Loucy (cell line): ENCODE measurements around the gene B4GALNT4.
"Not testable (repeated sequence)": the region's sequence is repeated elsewhere in the genome, so short reads cannot be mapped to it uniquely, and the experiment has no call there.

Experiments used
- H2AFZ ChIP-seq: fragments of 200-600 bp; sonication (generic); 2 replicates; pipeline ENCODE4 v1.6.0; 2016; ENCODE audit warnings: antibody characterized with exemption, mild to moderate bottlenecking, low read length, moderate library complexity
- H3F3A ChIP-seq: fragments of 200-600 bp; 2 replicates; pipeline ENCODE4 v1.6.0; 2016; ENCODE audit warnings: antibody characterized with exemption, low read depth, mild to moderate bottlenecking
- H3K27me3 ChIP-seq: fragments of 200-600 bp; sonication (generic); 2 replicates; pipeline ENCODE4 v1.6.1; 2014; ENCODE audit warnings: low read length, mild to moderate bottlenecking; ENCODE audit not compliant: insufficient read depth, poor library complexity, severe bottlenecking
- H3K36me3 ChIP-seq: fragments of 200-600 bp; sonication (generic); 2 replicates; pipeline ENCODE4 v1.6.1; 2016; ENCODE audit warnings: low read length; ENCODE audit not compliant: insufficient read depth
- H3K4me1 ChIP-seq: fragments of 200-600 bp; sonication (generic); 2 replicates; pipeline ENCODE4 v1.5.1; 2014; ENCODE audit warnings: low read length, mild to moderate bottlenecking; ENCODE audit not compliant: insufficient read depth, poor library complexity, severe bottlenecking
- H3K4me2 ChIP-seq: fragments of 200-600 bp; sonication (generic); 2 replicates; pipeline ENCODE4 v1.6.0; 2014; ENCODE audit warnings: antibody characterized with exemption, low read length, low read depth, mild to moderate bottlenecking; ENCODE audit not compliant: poor library complexity, severe bottlenecking
- H3K4me3 ChIP-seq: fragments of 200-600 bp; sonication (generic); 2 replicates; pipeline ENCODE4 v1.5.1; 2014; ENCODE audit warnings: low read length, mild to moderate bottlenecking, mixed read lengths; ENCODE audit not compliant: poor library complexity, severe bottlenecking
- H3K79me2 ChIP-seq: fragments of 200-600 bp; sonication (generic); 2 replicates; pipeline ENCODE4 v1.6.1; 2014; ENCODE audit warnings: low read length; ENCODE audit not compliant: insufficient read depth
- H3K9ac ChIP-seq: fragments of 200-600 bp; sonication (generic); 2 replicates; pipeline ENCODE4 v1.6.0; 2014; ENCODE audit warnings: mild to moderate bottlenecking, low read depth, low read length, moderate library complexity; ENCODE audit not compliant: poor library complexity, severe bottlenecking
- H3K9me2 ChIP-seq: fragments of 200-600 bp; sonication (generic); replicated peaks from 2 replicates; pipeline ENCODE4 v1.6.1; 2016; ENCODE audit warnings: low read depth, low read length, mixed read lengths
- H3K9me3 ChIP-seq: fragments of 200-600 bp; sonication (generic); 2 replicates; pipeline ENCODE4 v1.6.1; 2014; ENCODE audit warnings: mild to moderate bottlenecking, antibody characterized with exemption, low read length, low read depth; ENCODE audit not compliant: insufficient read depth
- H4K20me1 ChIP-seq: fragments of 200-600 bp; sonication (generic); 2 replicates; pipeline ENCODE4 v1.6.0; 2014; ENCODE audit warnings: antibody characterized with exemption, low read length, mild to moderate bottlenecking; ENCODE audit not compliant: insufficient read depth, poor library complexity, severe bottlenecking
- EZH2phosphoT487 ChIP-seq: fragments of 200-600 bp; IDR thresholded peaks from 2 replicates; pipeline ENCODE4 v1.6.1; 2018; ENCODE audit warnings: antibody characterized with exemption, mild to moderate bottlenecking, moderate library complexity, borderline replicate concordance
- TF ChIP-seq, protein P1 (sequence below): fragments of 200-600 bp; sonication (generic); conservative IDR thresholded peaks from 2 replicates; pipeline ENCODE4 v1.5.1; 2014; ENCODE audit warnings: mild to moderate bottlenecking, antibody characterized with exemption, low read length

Gene B4GALNT4

GRCh38 chr11:344836-345578 lies 24.3 kb upstream of the B4GALNT4 start:
- H4K20me1 ChIP-seq: no peaks in the 10 kb centered on the region

DNA sequence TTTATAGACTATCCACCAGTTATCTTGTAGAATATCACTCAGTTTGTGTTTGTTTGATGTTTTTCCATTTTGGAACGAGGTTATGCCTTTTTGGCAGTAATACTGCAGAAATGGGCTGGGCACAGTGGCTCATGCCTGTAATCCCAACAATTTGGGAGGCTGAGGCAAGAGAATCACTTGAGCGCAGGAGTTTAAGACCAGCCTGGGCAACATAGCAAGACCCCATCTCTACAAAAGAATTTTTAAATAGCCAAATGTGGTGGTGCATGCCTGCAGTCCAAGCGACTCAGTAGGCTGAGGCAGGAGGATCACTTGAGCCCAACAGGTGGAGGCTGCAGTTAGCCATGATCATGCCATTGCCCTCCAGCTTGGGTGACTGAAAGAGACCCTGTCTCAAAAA lies 22.8 kb upstream of the B4GALNT4 start:
- peaks cover 16% of the 10 kb centered on the region for H3F3A ChIP-seq
- no peaks in the 10 kb centered on the region for H4K20me1 ChIP-seq
- no peak overlapping the region for H2AFZ ChIP-seq
- H3K9ac ChIP-seq: no peak overlapping the region
- no peaks in the 10 kb centered on the region for H3K9me2 ChIP-seq
- no peaks in the 10 kb centered on the region for H3K36me3 ChIP-seq
- no peaks in the 10 kb centered on the region for H3K79me2 ChIP-seq
- H3K27me3 ChIP-seq: no peaks in the 10 kb centered on the region
- H3K4me3 ChIP-seq: no peak overlapping the region
- no peaks in the 10 kb centered on the region for H3K9me3 ChIP-seq
- peaks cover 47% of the 10 kb centered on the region for H3K4me1 ChIP-seq
- H3K4me2 ChIP-seq: no peak overlapping the region
- no peak for TF ChIP-seq EZH2phosphoT487
- TF ChIP-seq, protein P1, sequence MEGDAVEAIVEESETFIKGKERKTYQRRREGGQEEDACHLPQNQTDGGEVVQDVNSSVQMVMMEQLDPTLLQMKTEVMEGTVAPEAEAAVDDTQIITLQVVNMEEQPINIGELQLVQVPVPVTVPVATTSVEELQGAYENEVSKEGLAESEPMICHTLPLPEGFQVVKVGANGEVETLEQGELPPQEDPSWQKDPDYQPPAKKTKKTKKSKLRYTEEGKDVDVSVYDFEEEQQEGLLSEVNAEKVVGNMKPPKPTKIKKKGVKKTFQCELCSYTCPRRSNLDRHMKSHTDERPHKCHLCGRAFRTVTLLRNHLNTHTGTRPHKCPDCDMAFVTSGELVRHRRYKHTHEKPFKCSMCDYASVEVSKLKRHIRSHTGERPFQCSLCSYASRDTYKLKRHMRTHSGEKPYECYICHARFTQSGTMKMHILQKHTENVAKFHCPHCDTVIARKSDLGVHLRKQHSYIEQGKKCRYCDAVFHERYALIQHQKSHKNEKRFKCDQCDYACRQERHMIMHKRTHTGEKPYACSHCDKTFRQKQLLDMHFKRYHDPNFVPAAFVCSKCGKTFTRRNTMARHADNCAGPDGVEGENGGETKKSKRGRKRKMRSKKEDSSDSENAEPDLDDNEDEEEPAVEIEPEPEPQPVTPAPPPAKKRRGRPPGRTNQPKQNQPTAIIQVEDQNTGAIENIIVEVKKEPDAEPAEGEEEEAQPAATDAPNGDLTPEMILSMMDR: no peak

More at GRCh38 chr11:344836-345578, 24.3 kb upstream of the B4GALNT4 start:
- peaks cover 5% of the 10 kb centered on the region; the same call in 1 of the 2 replicates for H3F3A ChIP-seq
- no peaks in the 10 kb centered on the region for H3K36me3 ChIP-seq
- no peak overlapping the region for H3K4me3 ChIP-seq
- no peaks in the 10 kb centered on the region for H3K9me3 ChIP-seq
- H3K4me1 ChIP-seq: peaks cover 49% of the 10 kb centered on the region
- H3K27me3 ChIP-seq: no peaks in the 10 kb centered on the region
- H3K9ac ChIP-seq: no peak overlapping the region
- no peaks in the 10 kb centered on the region for H3K79me2 ChIP-seq
- H3K9me2 ChIP-seq: no peaks in the 10 kb centered on the region
- TF ChIP-seq EZH2phosphoT487: no peak
- TF ChIP-seq, protein P1: no peak
- H3K4me2 ChIP-seq: no peak overlapping the region
- H2AFZ ChIP-seq: no peak overlapping the region

DNA sequence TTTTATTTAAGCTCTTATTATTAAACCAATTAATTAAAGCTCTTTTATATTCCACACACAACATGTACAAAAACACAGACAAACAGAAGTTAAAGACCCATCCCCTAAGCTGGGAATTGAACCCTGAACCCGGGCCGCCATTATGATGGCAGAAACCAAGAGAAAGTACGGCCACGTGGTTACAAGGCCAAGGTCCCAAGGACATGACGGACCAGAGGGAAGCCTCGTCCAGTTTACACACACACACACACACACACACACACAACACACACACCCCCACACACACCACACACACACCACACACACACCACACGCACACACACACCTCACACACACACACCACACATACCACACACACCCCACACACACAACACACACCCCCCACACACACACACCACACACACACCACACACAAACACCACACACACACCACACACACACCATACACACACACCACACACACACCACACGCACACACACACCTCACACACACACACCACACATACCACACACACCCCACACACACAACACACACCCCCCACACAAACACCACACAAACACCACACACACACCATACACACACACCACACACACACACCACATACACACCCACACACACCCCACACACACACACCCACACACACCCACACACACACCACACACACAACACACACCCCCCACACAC lies 19.9 kb upstream of the B4GALNT4 start:
- not testable (repeated sequence) for H3K9me2 ChIP-seq, H3K36me3 ChIP-seq, H3K27me3 ChIP-seq, H3K9me3 ChIP-seq, H2AFZ ChIP-seq, H4K20me1 ChIP-seq, H3K79me2 ChIP-seq
- H3K4me3 ChIP-seq: peak overlapping the region; percentile 69
- H3K9ac ChIP-seq: peak overlapping the region; percentile 96
- peak overlapping the region; percentile 90 for H3K4me2 ChIP-seq
- peaks cover 57% of the 10 kb centered on the region for H3K4me1 ChIP-seq
- peaks cover 24% of the 10 kb centered on the region for H3F3A ChIP-seq

GRCh38 chr11:350033-350722 lies 19.1 kb upstream of the B4GALNT4 start:
- not testable (repeated sequence) for H3K79me2 ChIP-seq, H3K9me2 ChIP-seq, H3K36me3 ChIP-seq, H3K9me3 ChIP-seq, H3K27me3 ChIP-seq, H2AFZ ChIP-seq, H4K20me1 ChIP-seq
- H3K4me3 ChIP-seq: peak overlapping the region; percentile 69
- H3F3A ChIP-seq: peaks cover 26% of the 10 kb centered on the region
- H3K4me2 ChIP-seq: peak overlapping the region; percentile 90
- H3K9ac ChIP-seq: peak overlapping the region; percentile 96
- peaks cover 59% of the 10 kb centered on the region for H3K4me1 ChIP-seq
